H1 (cell line): Measurements from ENCODE around the gene FGGY. TPM values are rescaled to one million over a fixed set of nuclear protein-coding genes. Genes with fewer than 3 reads are reported as not detected.

Source experiments
- CTCF ChIA-PET: fragments of 300-600 bp; sonication (Branson Sonifier 250); formaldehyde crosslinking; loops from one replicate; lab custom pipeline; 2021; ENCODE audit not compliant: partially characterized antibody; lab: Charles Lee
- POLR2A ChIA-PET: fragments of 300-600 bp; sonication (Branson Sonifier 250); formaldehyde crosslinking; loops from one replicate; lab custom pipeline; 2021; ENCODE audit warnings: inconsistent platforms; ENCODE audit not compliant: partially characterized antibody; lab: Charles Lee
- DNase-seq, 2 experiments: peaks; one replicate each; pipeline versions ENCODE4 v3.0.0 to v3.0.0-alpha.2; 2010 to 2022; ENCODE audit warnings: low spot score in 2 of 2, low read depth in 1 of 2, mixed read lengths in 1 of 2
- FAIRE-seq: peaks from 2 replicates; lab custom pipeline; 2011; peaks lifted over from hg19 to GRCh38; lab: Jason Lieb, UNC
- H2AFZ ChIP-seq: 2 replicates; pipeline ENCODE4 v1.8.1; 2012; ENCODE audit warnings: low read length, inconsistent platforms
- H2AK5ac ChIP-seq: 2 replicates; pipeline ENCODE4 v1.6.1; 2013; ENCODE audit warnings: low read depth, low read length
- H2BK120ac ChIP-seq: replicated peaks from 2 replicates; pipeline ENCODE3; 2013; ENCODE audit warnings: low read depth, low read length, inconsistent platforms
- H2BK12ac ChIP-seq: 2 replicates; pipeline ENCODE4 v1.6.1; 2013; ENCODE audit warnings: low read depth, low read length
- H2BK15ac ChIP-seq: 2 replicates; pipeline ENCODE4 v1.6.1; 2013; ENCODE audit warnings: low read length
- H2BK20ac ChIP-seq: 2 replicates; pipeline ENCODE4 v1.6.1; 2013; ENCODE audit warnings: low read length
- H2BK5ac ChIP-seq: 2 replicates; pipeline ENCODE4 v1.6.1; 2013; ENCODE audit warnings: low read depth, low read length
- H3K14ac ChIP-seq: 2 replicates; pipeline ENCODE4 v1.6.1; 2013; ENCODE audit warnings: inconsistent platforms; ENCODE audit not compliant: insufficient read length
- H3K18ac ChIP-seq: 2 replicates; pipeline ENCODE4 v1.6.1; 2013; ENCODE audit warnings: low read length; ENCODE audit errors: extremely low read depth
- H3K23ac ChIP-seq: 2 replicates; pipeline ENCODE4 v1.6.1; 2013; ENCODE audit warnings: inconsistent platforms; ENCODE audit not compliant: insufficient read length
- H3K23me2 ChIP-seq: 2 replicates; pipeline ENCODE4 v1.6.1; 2013; ENCODE audit warnings: low read depth, low read length
- H3K27ac ChIP-seq: 2 replicates; pipeline ENCODE4 v1.6.1; 2011; ENCODE audit warnings: low read depth, low read length, inconsistent platforms
- H3K27me3 ChIP-seq, 4 experiments: replicated peaks in 1 of 4; 1 replicate in 1 of 4; 2 replicates in 3 of 4; pipeline versions ENCODE4 v1.6.1 to v1.8.1; 2011 to 2013; ENCODE audit warnings: low read length in 3 of 4, mild to moderate bottlenecking in 3 of 4, inconsistent platforms in 2 of 4, mixed read lengths in 2 of 4, moderate library complexity in 1 of 4; ENCODE audit not compliant: control insufficient read depth in 3 of 4, insufficient read depth in 3 of 4; ENCODE audit errors: extremely low read depth in 1 of 4
- H3K36me3 ChIP-seq, 4 experiments: 2 replicates each; pipeline versions ENCODE4 v1.6.1 to v1.8.1; 2011 to 2013; ENCODE audit warnings: mild to moderate bottlenecking in 4 of 4, low read length in 3 of 4, moderate library complexity in 2 of 4, control low read depth in 1 of 4, inconsistent platforms in 1 of 4; ENCODE audit not compliant: insufficient read depth in 4 of 4, control insufficient read depth in 2 of 4
- H3K4ac ChIP-seq: replicated peaks from 2 replicates; pipeline ENCODE3; 2013; ENCODE audit warnings: low read length, low read depth, mixed read lengths, inconsistent platforms; ENCODE audit not compliant: insufficient read length
- H3K4me1 ChIP-seq, 4 experiments: replicated peaks in 1 of 4; 1 replicate in 1 of 4; 2 replicates in 3 of 4; pipeline versions ENCODE4 v1.6.1 to v1.8.1; 2011 to 2013; ENCODE audit warnings: low read length in 3 of 4, inconsistent platforms in 2 of 4, mixed read lengths in 1 of 4; ENCODE audit not compliant: insufficient read depth in 4 of 4, control insufficient read depth in 3 of 4
- H3K4me2 ChIP-seq, 2 experiments: 2 replicates each; pipeline versions ENCODE4 v1.6.1 to v1.8.1; 2011 to 2013; ENCODE audit warnings: low read depth in 2 of 2, low read length in 2 of 2, control low read depth in 1 of 2, inconsistent platforms in 1 of 2, mild to moderate bottlenecking in 1 of 2; ENCODE audit not compliant: insufficient read depth in 1 of 2
- H3K4me3 ChIP-seq, 4 experiments: fragments of 200-600, 300-600 bp in 1 of 4; sonication (generic), shearing (Covaris generic), sonication (Bioruptor Twin) in 1 of 4; 2 replicates each; pipeline versions ENCODE4 v1.5.1 to v1.8.1; 2011 to 2016; ENCODE audit warnings: low read length in 4 of 4, low read depth in 3 of 4, control low read depth in 2 of 4, inconsistent platforms in 2 of 4, mild to moderate bottlenecking in 2 of 4, mixed read lengths in 1 of 4, moderate library complexity in 1 of 4; ENCODE audit not compliant: insufficient read depth in 2 of 4; ENCODE audit errors: extremely low read depth in 1 of 4
- H3K56ac ChIP-seq: replicated peaks from 2 replicates; pipeline ENCODE3; 2013; ENCODE audit warnings: low read depth, mild to moderate bottlenecking, mixed read lengths, low read length, inconsistent platforms; ENCODE audit not compliant: insufficient read length
- H3K79me1 ChIP-seq: 2 replicates; pipeline ENCODE4 v1.6.1; 2013; ENCODE audit warnings: low read depth, low read length, control low read depth
- H3K79me2 ChIP-seq, 2 experiments: 2 replicates each; pipeline versions ENCODE4 v1.6.1 to v1.8.1; 2012 to 2013; ENCODE audit warnings: low read length in 2 of 2, mild to moderate bottlenecking in 2 of 2, inconsistent platforms in 1 of 2; ENCODE audit not compliant: insufficient read depth in 2 of 2, control insufficient read depth in 1 of 2
- H3K9ac ChIP-seq, 4 experiments: replicated peaks in 1 of 4; 1 replicate in 1 of 4; 2 replicates in 3 of 4; pipeline versions ENCODE4 v1.6.1 to v1.8.1; 2011 to 2013; ENCODE audit warnings: low read depth in 3 of 4, low read length in 3 of 4, control low read depth in 2 of 4, mild to moderate bottlenecking in 2 of 4, moderate library complexity in 2 of 4, inconsistent platforms in 1 of 4; ENCODE audit errors: extremely low read depth in 1 of 4
- H3K9me3 ChIP-seq, 2 experiments: 2 replicates each; pipeline versions ENCODE4 v1.6.1 to v1.8.1; 2012 to 2013; ENCODE audit warnings: mild to moderate bottlenecking in 2 of 2, moderate library complexity in 2 of 2, control low read depth in 1 of 2, inconsistent platforms in 1 of 2, low read depth in 1 of 2, low read length in 1 of 2, mixed read lengths in 1 of 2; ENCODE audit not compliant: insufficient read depth in 2 of 2
- H4K20me1 ChIP-seq, 2 experiments: replicated peaks in 1 of 2; 2 replicates each; pipeline versions ENCODE3 to v1.8.1; 2011 to 2013; ENCODE audit warnings: inconsistent platforms in 2 of 2, low read length in 2 of 2, mild to moderate bottlenecking in 1 of 2; ENCODE audit not compliant: insufficient read depth in 2 of 2, control insufficient read depth in 1 of 2
- H4K5ac ChIP-seq: 2 replicates; pipeline ENCODE4 v1.6.1; 2013; ENCODE audit warnings: low read length, low read depth, mixed read lengths, inconsistent platforms; ENCODE audit not compliant: insufficient read length
- H4K8ac ChIP-seq: 2 replicates; pipeline ENCODE4 v1.8.0; 2013; ENCODE audit warnings: mild to moderate bottlenecking, moderate library complexity, low read length, inconsistent platforms; ENCODE audit not compliant: insufficient read depth; ENCODE audit errors: extremely low read depth
- H4K91ac ChIP-seq: replicated peaks from 2 replicates; pipeline ENCODE3; 2013; ENCODE audit warnings: low read length, mixed read lengths, inconsistent platforms; ENCODE audit not compliant: insufficient read length
- BACH1 ChIP-seq: IDR thresholded peaks from 2 replicates; pipeline ENCODE4 v1.6.1; 2012; ENCODE audit warnings: low read length, improper control_type of control experiment
- E2F6 ChIP-seq: IDR thresholded peaks from 2 replicates; pipeline ENCODE4 v1.6.1; 2012; ENCODE audit warnings: inconsistent platforms
- GABPA ChIP-seq: IDR thresholded peaks from 2 replicates; pipeline ENCODE4 v1.6.1; 2011; ENCODE audit warnings: mild to moderate bottlenecking, low read length, moderate library complexity, borderline replicate concordance; ENCODE audit not compliant: insufficient read depth
- GTF2F1 ChIP-seq: IDR thresholded peaks from 2 replicates; pipeline ENCODE4 v1.6.1; 2012; ENCODE audit warnings: low read depth, low read length, improper control_type of control experiment, borderline replicate concordance
- RXRA ChIP-seq: IDR thresholded peaks from 2 replicates; pipeline ENCODE4 v1.6.1; 2011; ENCODE audit warnings: low read depth, mild to moderate bottlenecking, low read length, moderate library complexity; ENCODE audit not compliant: insufficient read depth
- SIRT6 ChIP-seq: IDR thresholded peaks from one replicate; pipeline ENCODE4 v1.7.1; 2012; ENCODE audit warnings: low read length, inconsistent platforms
- ZNF274 ChIP-seq: IDR thresholded peaks from 2 replicates; pipeline ENCODE4 v1.7.0; 2012; ENCODE audit warnings: low read length, borderline replicate concordance; ENCODE audit errors: extremely low read depth
- polyA plus RNA-seq, 7 experiments: library from polyadenylated mRNA; depleted of rRNA in 3 of 7; stranded (reverse) in 5 of 7; unstranded in 2 of 7; fragments of >200 nt in 5 of 7; fragments of 200-250 nt in 2 of 7; gene quantifications; 1 replicate in 5 of 7; 2 replicates in 1 of 7; 4 replicates in 1 of 7; pipeline versions ENCODE4 v1.2.1 to v1.2.3, GENCODE V29; 2011 to 2013; ENCODE audit warnings: missing spikeins in 2 of 7, mixed read lengths in 2 of 7
- total RNA-seq: library from RNA; stranded (reverse); fragmentation: NEBNext Ultra II Directional; extraction: Animal tissue kit (Norgen Biotek cat#: 25700); gene quantifications from 2 replicates; pipeline ENCODE4 v1.2.1, GENCODE V29; 2021

FGGY gene
- total and polyA plus RNA-seq, 2 of the 8 experiments (the other 6 are each of a cell fraction or from before 2014, with no cell fraction given): 10.3 to 12.5 TPM

DNA sequence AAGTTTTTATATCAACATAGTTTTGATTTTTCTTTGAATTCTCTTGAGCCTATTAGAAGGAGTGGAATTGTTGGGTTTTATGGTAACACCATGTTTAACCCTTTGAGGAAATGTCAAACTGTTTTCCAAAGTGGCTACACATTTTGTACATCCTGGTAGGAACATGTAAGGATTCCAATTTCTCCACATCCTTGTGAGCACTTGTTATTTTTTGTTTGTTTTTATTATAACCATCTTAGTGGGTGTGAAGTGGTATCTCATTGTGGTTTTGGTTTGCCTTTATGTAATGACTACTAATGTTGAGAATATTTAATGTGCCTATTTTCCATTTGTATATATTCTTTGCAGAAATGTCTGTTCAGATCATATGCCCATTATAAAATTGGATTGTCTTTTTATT, 120.5 kb downstream of the FGGY start:
- Histone ChIP-seq H2BK20ac (no peak overlapping the region), H4K91ac (no peak overlapping the region), H3K4me2 (no peak overlapping the region), H2AK5ac (no peak overlapping the region), H3K4me1 (peaks cover 0 to 9% (median 5%) of the 10 kb centered on the region in 4 experiments; a peak in 3 of 7 replicates), H3K23ac (no peak overlapping the region), H3K14ac (no peak overlapping the region), H3K79me1 (no peaks in the 10 kb centered on the region), H3K18ac (no peak overlapping the region), H4K8ac (no peak overlapping the region), H3K27me3 (no peaks in the 10 kb centered on the region), H3K4me3 (no peak overlapping the region), H3K9ac (no peak overlapping the region), H4K5ac (no peak overlapping the region), H3K79me2 (no peaks in the 10 kb centered on the region), H4K20me1 (no peaks in the 10 kb centered on the region), H3K23me2 (peaks cover 1% of the 10 kb centered on the region; the same call in 1 of the 2 replicates), H2BK5ac (no peak overlapping the region), H3K4ac (no peak overlapping the region), H3K9me3 (no peaks in the 10 kb centered on the region), H2BK120ac (no peak overlapping the region), H2BK12ac (no peak overlapping the region), H2AFZ (no peak overlapping the region), H2BK15ac (no peak overlapping the region), H3K56ac (no peak overlapping the region), H3K27ac (no peak overlapping the region), H3K36me3 (no peaks in the 10 kb centered on the region)
- CTCF ChIA-PET: no interaction called here
- FAIRE-seq (no peak), DNase-seq (no peak)
- TF ChIP-seq ZNF274 (no peak), GTF2F1 (no peak), RXRA (no peak), GABPA (no peak), SIRT6 (no peak), E2F6 (no peak), BACH1 (no peak)
- POLR2A ChIA-PET: no interaction called here
